HFFc6 (cell line): Measurements from ENCODE around the gene DYNLT2B. TPM values are rescaled to one million over a fixed set of nuclear protein-coding genes. Genes with fewer than 3 reads are reported as not detected.
"Not testable (repeated sequence)": the region's sequence is repeated elsewhere in the genome, so short reads cannot be mapped to it uniquely, and the experiment has no call there.

Source experiments
- DNase-seq: peaks from one replicate; pipeline ENCODE4 v3.0.0-alpha.2; 2018
- H3K27ac Mint-ChIP-seq: 2 replicates; pipeline ENCODE4 v1.8.0; 2020; ENCODE audit warnings: mild to moderate bottlenecking, mixed read lengths
- H3K27me3 Mint-ChIP-seq: 2 replicates; pipeline ENCODE4 v1.8.0; 2021; ENCODE audit warnings: mild to moderate bottlenecking, moderate library complexity, mixed read lengths; ENCODE audit not compliant: insufficient read depth
- H3K36me3 Mint-ChIP-seq: 2 replicates; pipeline ENCODE4 v1.8.0; 2021; ENCODE audit warnings: low read depth, mixed read lengths
- H3K4me1 Mint-ChIP-seq: 2 replicates; pipeline ENCODE4 v1.8.0; 2020; ENCODE audit warnings: low read depth, mixed read lengths
- H3K4me3 Mint-ChIP-seq: 2 replicates; pipeline ENCODE4 v1.8.0; 2020; ENCODE audit warnings: mild to moderate bottlenecking, moderate library complexity, mixed read lengths
- H3K9me3 Mint-ChIP-seq: 2 replicates; pipeline ENCODE4 v1.8.0; 2020; ENCODE audit warnings: mild to moderate bottlenecking, mixed read lengths
- total RNA-seq, 6 experiments: library from RNA; stranded (reverse); fragmentation: NEBNext Ultra II Directional; extraction: Animal tissue kit (Norgen Biotek cat#: 25700); gene quantifications; 2 replicates in 1 of 6; 3 replicates in 5 of 6; pipeline ENCODE4 v1.2.3, GENCODE V29; 2021
- TF ChIP-seq, protein P1 (sequence below): fragments of 200-600 bp; sonication (generic); IDR thresholded peaks from 2 replicates; pipeline ENCODE4 v1.5.0; 2021; ENCODE audit warnings: antibody characterized with exemption, mild to moderate bottlenecking

DYNLT2B gene
- total RNA-seq, 6 experiments from 2014 or later, result 10.3 to 15.0 (median 13.3) TPM

DNA sequence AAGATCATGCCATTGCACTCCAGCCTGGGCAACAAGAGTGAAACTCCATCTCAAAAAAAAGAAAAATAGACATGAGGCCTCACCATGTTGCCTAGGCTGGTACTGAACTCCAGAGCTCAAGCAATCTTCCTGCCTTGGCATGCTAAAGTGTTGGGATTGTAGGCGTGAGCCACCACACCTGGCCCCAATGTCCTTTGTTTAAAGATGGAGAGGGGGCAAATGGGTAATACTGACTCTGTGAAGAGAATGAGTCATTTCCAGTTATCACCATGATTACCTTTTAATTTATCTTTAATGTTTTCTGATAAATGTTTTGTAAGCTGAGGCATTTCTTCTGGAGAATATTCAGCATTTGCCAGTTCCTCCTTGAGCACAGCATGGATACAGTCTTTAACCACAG lies 2.2 kb downstream of the DYNLT2B start:
- TF ChIP-seq, protein P1, sequence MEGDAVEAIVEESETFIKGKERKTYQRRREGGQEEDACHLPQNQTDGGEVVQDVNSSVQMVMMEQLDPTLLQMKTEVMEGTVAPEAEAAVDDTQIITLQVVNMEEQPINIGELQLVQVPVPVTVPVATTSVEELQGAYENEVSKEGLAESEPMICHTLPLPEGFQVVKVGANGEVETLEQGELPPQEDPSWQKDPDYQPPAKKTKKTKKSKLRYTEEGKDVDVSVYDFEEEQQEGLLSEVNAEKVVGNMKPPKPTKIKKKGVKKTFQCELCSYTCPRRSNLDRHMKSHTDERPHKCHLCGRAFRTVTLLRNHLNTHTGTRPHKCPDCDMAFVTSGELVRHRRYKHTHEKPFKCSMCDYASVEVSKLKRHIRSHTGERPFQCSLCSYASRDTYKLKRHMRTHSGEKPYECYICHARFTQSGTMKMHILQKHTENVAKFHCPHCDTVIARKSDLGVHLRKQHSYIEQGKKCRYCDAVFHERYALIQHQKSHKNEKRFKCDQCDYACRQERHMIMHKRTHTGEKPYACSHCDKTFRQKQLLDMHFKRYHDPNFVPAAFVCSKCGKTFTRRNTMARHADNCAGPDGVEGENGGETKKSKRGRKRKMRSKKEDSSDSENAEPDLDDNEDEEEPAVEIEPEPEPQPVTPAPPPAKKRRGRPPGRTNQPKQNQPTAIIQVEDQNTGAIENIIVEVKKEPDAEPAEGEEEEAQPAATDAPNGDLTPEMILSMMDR, result no peak
- no peak for DNase-seq
- H3K36me3 Mint-ChIP-seq, result peaks cover 6% of the 10 kb centered on the region
- peaks cover 2% of the 10 kb centered on the region; the same call in 1 of the 2 replicates for H3K27me3 Mint-ChIP-seq
- H3K27ac Mint-ChIP-seq, result no peak overlapping the region
- no peaks in the 10 kb centered on the region for H3K9me3 Mint-ChIP-seq
- H3K4me1 Mint-ChIP-seq, result peaks cover 19% of the 10 kb centered on the region
- no peak overlapping the region for H3K4me3 Mint-ChIP-seq

DNA sequence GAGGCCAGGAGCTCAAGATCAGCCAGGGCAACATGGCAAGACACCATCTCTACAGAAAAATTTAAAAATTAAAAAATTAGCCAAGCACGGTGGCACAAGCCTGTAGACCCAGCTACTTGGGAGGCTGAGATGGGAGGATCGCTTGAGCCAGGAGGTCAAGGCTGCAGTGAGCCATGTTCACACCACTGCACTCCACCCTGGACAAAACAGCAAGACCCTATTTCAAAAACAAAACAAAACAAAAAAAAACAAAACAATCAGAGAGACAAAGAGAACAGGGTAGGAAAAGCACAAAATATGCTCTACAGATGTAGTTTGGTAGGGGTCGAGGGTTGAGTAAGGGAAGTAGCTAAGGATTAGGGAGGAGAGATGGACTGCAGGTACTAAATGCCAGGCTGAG lies 3.4 kb downstream of the DYNLT2B start:
- TF ChIP-seq, protein P1, result no peak
- H3K36me3 Mint-ChIP-seq, result peaks cover 6% of the 10 kb centered on the region
- H3K9me3 Mint-ChIP-seq, result no peaks in the 10 kb centered on the region
- H3K27me3 Mint-ChIP-seq, result peaks cover 2% of the 10 kb centered on the region; the same call in 1 of the 2 replicates
- H3K4me1 Mint-ChIP-seq, result peaks cover 11% of the 10 kb centered on the region
- no peak overlapping the region for H3K27ac Mint-ChIP-seq
- H3K4me3 Mint-ChIP-seq, result no peak overlapping the region
- DNase-seq, result no peak

GRCh38 chr3:196314086-196314485 lies 4.0 kb downstream of the DYNLT2B start:
- not testable (repeated sequence) for H3K4me3 Mint-ChIP-seq, H3K9me3 Mint-ChIP-seq, DNase-seq, H3K27me3 Mint-ChIP-seq, H3K36me3 Mint-ChIP-seq, H3K4me1 Mint-ChIP-seq, H3K27ac Mint-ChIP-seq

DNA sequence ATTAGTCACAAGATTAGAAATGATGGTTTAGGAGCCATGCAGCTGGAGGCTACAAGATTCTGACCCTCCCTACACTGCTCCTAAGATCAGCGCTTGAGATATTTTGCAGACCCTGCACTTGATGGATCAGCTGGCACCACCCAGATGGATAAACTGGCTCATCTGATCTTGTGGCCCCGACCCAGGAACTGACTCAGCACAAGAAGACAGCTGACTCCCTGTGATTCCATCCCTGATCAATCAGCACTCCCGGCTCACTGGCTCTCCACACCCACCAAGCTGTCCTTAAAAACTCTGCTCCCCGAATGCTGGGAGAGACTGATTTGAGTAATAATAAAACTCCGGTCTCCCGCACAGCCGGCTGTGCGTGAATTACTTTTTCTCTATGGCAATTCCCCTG lies 15.1 kb downstream of the DYNLT2B start:
- H3K4me1 Mint-ChIP-seq, H3K27me3 Mint-ChIP-seq, H3K9me3 Mint-ChIP-seq, H3K27ac Mint-ChIP-seq, H3K4me3 Mint-ChIP-seq, DNase-seq: not testable (repeated sequence)
- peaks cover 11% of the 10 kb centered on the region for H3K36me3 Mint-ChIP-seq

DNA sequence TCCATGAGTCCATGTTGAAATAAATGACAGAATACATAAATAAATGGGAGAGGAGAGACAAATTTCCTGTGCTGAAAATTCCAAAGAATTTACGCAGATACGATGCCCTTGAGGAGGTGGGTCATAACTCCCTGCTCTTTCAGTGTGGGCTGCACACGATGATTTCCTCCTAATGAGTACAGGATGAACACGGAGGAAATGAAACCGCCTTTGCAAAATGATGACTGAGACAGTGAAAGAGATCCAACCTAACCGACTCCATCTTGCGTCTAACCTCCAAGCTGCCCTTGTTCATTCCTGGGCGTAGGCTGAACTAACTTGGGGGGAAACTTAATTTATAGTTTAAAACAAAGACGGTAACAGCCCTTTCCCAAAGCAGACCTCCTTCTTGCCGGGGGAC lies 15.5 kb downstream of the DYNLT2B start:
- peaks cover 11% of the 10 kb centered on the region for H3K36me3 Mint-ChIP-seq
- not testable (repeated sequence) for H3K4me3 Mint-ChIP-seq, H3K27me3 Mint-ChIP-seq, DNase-seq, H3K9me3 Mint-ChIP-seq, H3K27ac Mint-ChIP-seq, H3K4me1 Mint-ChIP-seq

DNA sequence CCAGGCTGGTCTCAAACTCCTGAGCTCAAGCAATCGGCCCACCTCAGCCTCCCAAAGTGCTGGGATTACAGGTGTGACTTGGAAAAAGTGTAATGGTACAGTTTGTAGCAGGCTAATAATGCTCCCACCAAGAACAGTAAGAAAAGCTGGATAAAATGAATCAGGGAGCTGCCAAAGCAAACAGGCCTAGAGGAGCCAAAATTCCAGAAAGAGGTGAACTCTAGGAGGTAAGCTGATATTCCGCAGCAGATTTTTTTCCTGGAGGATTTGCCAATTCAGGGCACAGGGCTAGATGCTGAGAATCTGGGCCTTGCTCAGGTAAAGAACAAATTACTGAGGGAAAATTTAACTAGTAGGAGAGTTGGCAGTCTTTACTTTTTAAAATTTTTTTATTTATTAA lies 19.5 kb downstream of the DYNLT2B start:
- no peaks in the 10 kb centered on the region for H3K9me3 Mint-ChIP-seq
- no peaks in the 10 kb centered on the region for H3K27me3 Mint-ChIP-seq
- no peak for DNase-seq
- H3K4me3 Mint-ChIP-seq, result no peak overlapping the region
- peaks cover 11% of the 10 kb centered on the region for H3K36me3 Mint-ChIP-seq
- TF ChIP-seq, protein P1, result no peak
- H3K4me1 Mint-ChIP-seq, result no peaks in the 10 kb centered on the region; the same call in 1 of the 2 replicates
- no peak overlapping the region for H3K27ac Mint-ChIP-seq

- H3K27ac Mint-ChIP-seq, result no peak overlapping the region
- peaks cover 4% of the 10 kb centered on the region for H3K27me3 Mint-ChIP-seq
- TF ChIP-seq, protein P1, result no peak
- no peak overlapping the region for H3K4me3 Mint-ChIP-seq
- H3K9me3 Mint-ChIP-seq, result no peaks in the 10 kb centered on the region; the same call in 1 of the 2 replicates
- DNase-seq, result no peak
- H3K4me1 Mint-ChIP-seq, result peaks cover 5% of the 10 kb centered on the region; the same call in 1 of the 2 replicates
- peaks cover 10% of the 10 kb centered on the region for H3K36me3 Mint-ChIP-seq
Measured at GRCh38 chr3:196292286-196292923, 25.6 kb downstream of the DYNLT2B start.
